ENCODE results near the gene RABEP1.

RABEP1 gene

DNA sequence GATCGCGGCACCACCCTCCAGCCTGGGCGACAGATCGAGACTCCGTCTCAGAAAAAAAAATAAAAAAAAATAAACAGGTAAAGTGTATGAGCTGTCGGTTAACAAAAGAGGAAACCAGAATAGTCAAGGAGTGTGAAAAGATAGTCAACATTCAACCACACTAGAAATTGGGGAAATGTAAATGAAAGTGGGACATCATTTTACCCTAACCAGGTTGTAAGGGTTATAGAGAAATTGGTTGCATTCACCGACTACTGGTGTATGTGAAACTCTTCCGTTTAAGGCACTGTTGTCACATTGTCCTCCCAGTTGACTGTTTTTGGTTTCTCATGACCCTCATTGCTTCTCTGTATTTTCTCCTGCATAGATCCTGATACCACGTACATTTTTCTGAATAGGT, 62.8 kb downstream of the RABEP1 start:
- ChIA-PET POLR2A (no interaction called here), CTCF (no interaction called here)
- no peak for DNase-seq (ENCODE audit: extremely low spot score)
- TF ChIP-seq TARDBP (IDR thresholded peaks at IDR 0.05) (no peak), FOXA1 (IDR thresholded peaks at IDR 0.05) (no peak), SUZ12 (IDR thresholded peaks at IDR 0.05) (no peak), NFRKB (IDR thresholded peaks at IDR 0.05) (no peak), ELF4 (IDR thresholded peaks at IDR 0.05) (no peak), SP1 (IDR thresholded peaks at IDR 0.05) (no peak), BHLHE40 (IDR thresholded peaks at IDR 0.05; ENCODE audit: borderline replicate concordance) (no peak), FOXK2 (IDR thresholded peaks at IDR 0.05) (no peak), ARNT (IDR thresholded peaks at IDR 0.05) (no peak), ZNF384 (IDR thresholded peaks at IDR 0.05) (no peak), FOXM1 (IDR thresholded peaks at IDR 0.05; ENCODE audit: borderline replicate concordance) (no peak), L3MBTL2 (conservative IDR thresholded peaks at IDR 0.05) (no peak), CTBP1 (IDR thresholded peaks at IDR 0.05; ENCODE audit: borderline replicate concordance) (no peak), HDGF (IDR thresholded peaks at IDR 0.05; ENCODE audit: borderline replicate concordance) (no peak), LEF1 (IDR thresholded peaks at IDR 0.05; ENCODE audit: borderline replicate concordance) (no peak)
- TF ChIP-seq, protein P1, sequence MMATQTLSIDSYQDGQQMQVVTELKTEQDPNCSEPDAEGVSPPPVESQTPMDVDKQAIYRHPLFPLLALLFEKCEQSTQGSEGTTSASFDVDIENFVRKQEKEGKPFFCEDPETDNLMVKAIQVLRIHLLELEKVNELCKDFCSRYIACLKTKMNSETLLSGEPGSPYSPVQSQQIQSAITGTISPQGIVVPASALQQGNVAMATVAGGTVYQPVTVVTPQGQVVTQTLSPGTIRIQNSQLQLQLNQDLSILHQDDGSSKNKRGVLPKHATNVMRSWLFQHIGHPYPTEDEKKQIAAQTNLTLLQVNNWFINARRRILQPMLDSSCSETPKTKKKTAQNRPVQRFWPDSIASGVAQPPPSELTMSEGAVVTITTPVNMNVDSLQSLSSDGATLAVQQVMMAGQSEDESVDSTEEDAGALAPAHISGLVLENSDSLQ (IDR thresholded peaks at IDR 0.05), result no peak

DNA sequence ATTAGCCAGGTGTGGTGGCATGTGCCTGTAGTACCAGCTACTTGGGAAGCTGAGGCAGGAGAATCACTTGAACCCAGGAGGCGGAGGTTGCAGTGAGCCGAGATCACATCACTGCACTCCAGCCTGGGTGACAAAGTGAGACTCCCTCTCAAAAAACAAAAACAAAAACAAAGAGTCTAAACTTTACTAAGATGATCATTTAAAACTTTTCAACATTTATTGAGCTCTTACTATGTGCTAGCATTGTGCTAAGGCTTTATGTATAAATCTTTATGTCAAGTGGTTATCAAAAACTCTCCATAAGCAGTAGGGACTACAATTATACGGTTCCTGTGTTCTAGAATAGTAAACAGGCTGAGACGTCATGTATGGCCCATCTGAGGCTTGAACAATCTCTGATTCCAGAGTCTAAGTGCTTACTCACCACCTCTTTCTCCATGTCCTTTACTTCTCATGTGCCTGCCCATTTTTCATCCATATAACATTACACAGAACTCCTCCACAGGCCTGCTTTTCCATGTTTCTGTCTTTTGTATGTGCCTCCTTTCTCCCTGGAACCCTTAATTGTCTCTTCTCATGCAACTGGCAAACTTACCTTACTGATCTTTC, 70.7 kb downstream of the RABEP1 start:
- ChIA-PET CTCF (no interaction called here), POLR2A (no interaction called here)
- TF ChIP-seq CTBP1 (IDR thresholded peaks at IDR 0.05; ENCODE audit: borderline replicate concordance), result no peak
- DNase-seq (ENCODE audit: extremely low spot score), result no peak

DNA sequence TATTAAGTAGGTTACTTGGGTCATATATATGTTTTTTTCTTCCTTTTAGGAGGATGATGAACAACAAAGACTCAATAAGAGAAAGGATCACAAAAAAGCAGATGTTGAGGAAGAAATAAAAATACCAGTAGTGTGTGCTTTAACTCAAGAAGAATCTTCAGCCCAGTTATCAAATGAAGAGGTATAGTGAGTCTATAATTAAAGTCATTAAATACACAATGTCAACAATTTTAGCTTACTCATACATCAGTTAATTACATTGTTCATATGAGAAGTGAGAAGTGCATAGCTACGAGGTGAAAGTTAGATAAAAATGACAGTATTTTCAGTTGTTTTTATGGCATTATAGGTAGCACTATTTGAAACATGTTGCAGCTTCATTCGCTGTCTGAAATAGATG, 72.2 kb downstream of the RABEP1 start:
- no peak for DNase-seq (ENCODE audit: extremely low spot score)
- TF ChIP-seq SP1 (IDR thresholded peaks at IDR 0.05) (no peak), SUZ12 (IDR thresholded peaks at IDR 0.05) (no peak), ELF4 (IDR thresholded peaks at IDR 0.05) (no peak), ZNF384 (IDR thresholded peaks at IDR 0.05) (no peak), L3MBTL2 (conservative IDR thresholded peaks at IDR 0.05) (no peak), FOXA1 (IDR thresholded peaks at IDR 0.05) (no peak), NFRKB (IDR thresholded peaks at IDR 0.05) (no peak), HDGF (IDR thresholded peaks at IDR 0.05; ENCODE audit: borderline replicate concordance) (no peak), FOXM1 (IDR thresholded peaks at IDR 0.05; ENCODE audit: borderline replicate concordance) (no peak), LEF1 (IDR thresholded peaks at IDR 0.05; ENCODE audit: borderline replicate concordance) (no peak), ARNT (IDR thresholded peaks at IDR 0.05) (no peak), FOXK2 (IDR thresholded peaks at IDR 0.05) (no peak), CTBP1 (IDR thresholded peaks at IDR 0.05; ENCODE audit: borderline replicate concordance) (no peak), TARDBP (IDR thresholded peaks at IDR 0.05) (no peak), BHLHE40 (IDR thresholded peaks at IDR 0.05; ENCODE audit: borderline replicate concordance) (no peak)
- TF ChIP-seq, protein P1 (IDR thresholded peaks at IDR 0.05), result no peak
- ChIA-PET POLR2A (no interaction called here), CTCF (no interaction called here)

DNA sequence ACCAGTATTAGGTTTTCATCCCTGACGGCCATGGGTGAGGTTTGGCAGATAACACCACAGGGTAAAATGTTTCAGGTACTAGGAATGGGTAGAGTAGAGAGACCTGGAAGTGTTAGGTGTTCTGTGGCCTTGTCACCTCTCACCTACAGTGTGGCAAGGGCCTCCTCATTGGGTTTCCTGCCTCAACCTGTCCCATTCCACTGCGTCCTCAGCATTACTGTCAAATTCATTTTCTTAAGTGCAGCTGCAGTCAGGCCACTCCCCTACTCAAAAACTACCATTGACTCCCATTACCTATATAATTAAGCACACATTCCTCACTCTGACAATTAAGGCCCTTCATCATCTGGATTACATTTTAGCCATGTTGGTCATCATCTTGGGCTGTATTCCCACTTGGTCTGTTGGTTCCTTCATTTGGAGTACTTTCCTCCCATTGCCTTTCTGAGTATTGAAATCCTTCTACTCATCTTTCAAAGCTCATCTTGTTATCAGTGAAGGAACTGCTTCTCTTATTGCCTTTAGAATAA, 72.9 kb downstream of the RABEP1 start:
- CTCF ChIA-PET, result interaction anchor here (1.0 kb wide), 1 partner anchor 8 kb away, joined by 3 read pairs; no protein-coding TSS in a partner anchor
- TF ChIP-seq FOXK2 (IDR thresholded peaks at IDR 0.05) (no peak), L3MBTL2 (conservative IDR thresholded peaks at IDR 0.05) (no peak), CTBP1 (IDR thresholded peaks at IDR 0.05; ENCODE audit: borderline replicate concordance) (no peak), FOXA1 (IDR thresholded peaks at IDR 0.05) (no peak), HDGF (IDR thresholded peaks at IDR 0.05; ENCODE audit: borderline replicate concordance) (no peak), BHLHE40 (IDR thresholded peaks at IDR 0.05; ENCODE audit: borderline replicate concordance) (no peak), NFRKB (IDR thresholded peaks at IDR 0.05) (no peak), SP1 (IDR thresholded peaks at IDR 0.05) (no peak), SUZ12 (IDR thresholded peaks at IDR 0.05) (no peak), ARNT (IDR thresholded peaks at IDR 0.05) (no peak), FOXM1 (IDR thresholded peaks at IDR 0.05; ENCODE audit: borderline replicate concordance) (no peak), ELF4 (IDR thresholded peaks at IDR 0.05) (no peak), ZNF384 (IDR thresholded peaks at IDR 0.05) (no peak)
- TF ChIP-seq, protein P1 (IDR thresholded peaks at IDR 0.05), result no peak
- no peak for DNase-seq (ENCODE audit: extremely low spot score)
- POLR2A ChIA-PET, result no interaction called here

DNA sequence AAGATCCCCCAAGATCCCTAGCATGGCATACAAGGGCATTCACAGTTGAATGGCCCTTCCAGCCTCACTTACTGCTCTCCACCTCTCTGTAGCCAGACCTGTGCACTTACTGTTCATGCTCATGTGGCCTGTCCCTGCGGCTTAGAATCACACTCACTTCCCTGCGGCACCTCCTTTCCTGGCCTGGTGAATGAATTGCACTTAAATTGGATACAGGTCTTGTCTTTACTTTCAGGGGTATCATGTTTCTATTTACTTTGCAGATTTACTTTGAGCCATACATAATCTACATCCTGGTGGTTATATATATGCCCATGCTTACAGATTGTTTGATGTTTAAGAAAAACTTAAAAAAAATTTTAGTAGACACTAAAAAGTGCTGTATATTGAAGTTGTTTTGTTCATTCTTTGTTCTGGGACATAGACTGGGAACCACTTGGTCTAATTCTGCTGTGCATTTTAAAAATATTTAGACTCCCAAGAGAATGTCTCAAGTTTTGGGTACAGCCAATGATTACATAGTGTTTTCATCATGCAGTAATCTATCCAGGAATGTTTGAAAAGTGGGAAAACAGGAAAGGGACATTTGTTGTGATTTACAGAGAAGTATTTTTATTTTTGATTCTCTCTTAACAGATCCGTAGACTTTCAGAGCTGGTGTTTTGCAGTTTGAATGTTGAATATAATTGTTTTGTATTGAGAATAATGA, 73.5 kb downstream of the RABEP1 start:
- CTCF ChIA-PET, result interaction anchor here (1.0 kb wide), 1 partner anchor 9 kb away, joined by 3 read pairs; no protein-coding TSS in a partner anchor

More for the DNA sequence above, 73.5 kb downstream of the RABEP1 start:
- no peak for TF ChIP-seq NFRKB (IDR thresholded peaks at IDR 0.05)
- TF ChIP-seq FOXM1 (IDR thresholded peaks at IDR 0.05; ENCODE audit: borderline replicate concordance), result no peak
- no peak for TF ChIP-seq SUZ12 (IDR thresholded peaks at IDR 0.05)
- no peak for TF ChIP-seq HDGF (IDR thresholded peaks at IDR 0.05; ENCODE audit: borderline replicate concordance)
- TF ChIP-seq ZNF384 (IDR thresholded peaks at IDR 0.05), result no peak
- no peak for TF ChIP-seq BHLHE40 (IDR thresholded peaks at IDR 0.05; ENCODE audit: borderline replicate concordance)
- TF ChIP-seq SP1 (IDR thresholded peaks at IDR 0.05), result no peak
- TF ChIP-seq TARDBP (IDR thresholded peaks at IDR 0.05), result no peak
- no peak for TF ChIP-seq FOXA1 (IDR thresholded peaks at IDR 0.05)
- no peak for TF ChIP-seq FOXK2 (IDR thresholded peaks at IDR 0.05)
- TF ChIP-seq CTBP1 (IDR thresholded peaks at IDR 0.05; ENCODE audit: borderline replicate concordance), result no peak
- TF ChIP-seq, protein P1 (IDR thresholded peaks at IDR 0.05), result no peak
- TF ChIP-seq ARNT (IDR thresholded peaks at IDR 0.05), result no peak
- TF ChIP-seq L3MBTL2 (conservative IDR thresholded peaks at IDR 0.05), result no peak
- no peak for TF ChIP-seq LEF1 (IDR thresholded peaks at IDR 0.05; ENCODE audit: borderline replicate concordance)
- TF ChIP-seq ELF4 (IDR thresholded peaks at IDR 0.05), result no peak
- DNase-seq (ENCODE audit: extremely low spot score), result no peak
- POLR2A ChIA-PET, result no interaction called here
